GM21576 (cell line): ENCODE results near the gene ADAM11.
A peak's percentile ranks its signal among the peaks of the same experiment; 100 is the strongest.

ENCODE experiments used
- ATAC-seq: cut with Tn5 transposase; IDR thresholded peaks from one replicate; pipeline ENCODE4 v1.9.1; 2021; ENCODE audit warnings: mild to moderate bottlenecking, moderate library complexity; ENCODE audit not compliant: unreplicated experiment

The ADAM11 gene

GRCh38 chr17:44775136-44775837, 16.5 kb downstream of the ADAM11 start:
- peak; percentile 76 for ATAC-seq

GRCh38 chr17:44775838-44776621, 17.2 kb downstream of the ADAM11 start:
- peak; percentile 5 for ATAC-seq

- no peak for ATAC-seq
These were observed 18.0 kb downstream of the ADAM11 start for GRCh38 chr17:44776628-44777393.

- no peak for ATAC-seq
These were observed 18.9 kb downstream of the ADAM11 start for GRCh38 chr17:44777394-44778348.

GRCh38 chr17:44778656-44779210, 19.9 kb downstream of the ADAM11 start:
- ATAC-seq, result no peak

- no peak for ATAC-seq
These were observed 20.6 kb downstream of the ADAM11 start for GRCh38 chr17:44779211-44780025.

- ATAC-seq, result no peak
These were observed 21.4 kb downstream of the ADAM11 start for GRCh38 chr17:44780161-44780560.

- no peak for ATAC-seq
These were observed 22.2 kb downstream of the ADAM11 start for GRCh38 chr17:44780845-44781480.

GRCh38 chr17:44781551-44782325, 22.9 kb downstream of the ADAM11 start:
- no peak for ATAC-seq

GRCh38 chr17:44782326-44782850, 23.6 kb downstream of the ADAM11 start:
- no peak for ATAC-seq

GRCh38 chr17:44785921-44786320, 27.1 kb downstream of the ADAM11 start:
- no peak for ATAC-seq

- no peak for ATAC-seq
These were observed 27.8 kb downstream of the ADAM11 start for GRCh38 chr17:44786551-44787081.

GRCh38 chr17:44787271-44787940, 28.6 kb downstream of the ADAM11 start:
- no peak for ATAC-seq

- no peak for ATAC-seq
These were observed 29.4 kb downstream of the ADAM11 start for GRCh38 chr17:44788139-44788538.

GRCh38 chr17:44792276-44792675, 33.5 kb downstream of the ADAM11 start:
- no peak for ATAC-seq

- ATAC-seq, result no peak
These were observed 35.4 kb downstream of the ADAM11 start for GRCh38 chr17:44793885-44794842.
